GM12801 (cell line): ENCODE data around the gene RXYLT1.

Source experiments
- CTCF ChIP-seq: IDR thresholded peaks from one replicate; pipeline ENCODE4 v1.5.1; 2011; ENCODE audit warnings: control low read depth; ENCODE audit not compliant: insufficient read length; ENCODE audit errors: extremely low read depth

RXYLT1 gene

GRCh38 chr12:63814146-63814772 is 34.5 kb downstream of the RXYLT1 start:
- no peak for TF ChIP-seq CTCF

GRCh38 chr12:63815482-63815852 is 35.8 kb downstream of the RXYLT1 start:
- no peak for TF ChIP-seq CTCF

GRCh38 chr12:63816031-63816430 is 36.3 kb downstream of the RXYLT1 start:
- no peak for TF ChIP-seq CTCF

- no peak for TF ChIP-seq CTCF
These were observed 40.7 kb downstream of the RXYLT1 start for GRCh38 chr12:63820427-63820826.

- TF ChIP-seq CTCF, result no peak
These were observed 42.1 kb downstream of the RXYLT1 start for GRCh38 chr12:63821781-63822251.

- TF ChIP-seq CTCF, result no peak
These were observed 42.6 kb downstream of the RXYLT1 start for GRCh38 chr12:63822352-63822751.

- no peak for TF ChIP-seq CTCF
These were observed 43.3 kb downstream of the RXYLT1 start for GRCh38 chr12:63823040-63823439.

- TF ChIP-seq CTCF, result peak; percentile 24
These were observed 46.4 kb downstream of the RXYLT1 start for GRCh38 chr12:63826006-63826585.
